Esophagus muscularis mucosa (tissue), 3 donors: ENCODE data around the gene SPDL1.

Source experiments
- POLR2A ChIP-seq: fragments of 450-650 bp; IDR thresholded peaks from one replicate; pipeline ENCODE4 v1.6.1; 2017; ENCODE audit warnings: antibody characterized with exemption, moderate library complexity, mild to moderate bottlenecking, low read depth
- TF ChIP-seq, protein P1 (sequence below), 3 experiments: fragments of 200-600 bp in 2 of 3; fragments of 450-650 bp in 1 of 3; sonication (generic) in 2 of 3; IDR thresholded peaks; one replicate each; pipeline ENCODE4 v1.5.1; 2017 to 2019; ENCODE audit warnings: antibody characterized with exemption in 3 of 3, mild to moderate bottlenecking in 2 of 3, moderate library complexity in 1 of 3

DNA sequence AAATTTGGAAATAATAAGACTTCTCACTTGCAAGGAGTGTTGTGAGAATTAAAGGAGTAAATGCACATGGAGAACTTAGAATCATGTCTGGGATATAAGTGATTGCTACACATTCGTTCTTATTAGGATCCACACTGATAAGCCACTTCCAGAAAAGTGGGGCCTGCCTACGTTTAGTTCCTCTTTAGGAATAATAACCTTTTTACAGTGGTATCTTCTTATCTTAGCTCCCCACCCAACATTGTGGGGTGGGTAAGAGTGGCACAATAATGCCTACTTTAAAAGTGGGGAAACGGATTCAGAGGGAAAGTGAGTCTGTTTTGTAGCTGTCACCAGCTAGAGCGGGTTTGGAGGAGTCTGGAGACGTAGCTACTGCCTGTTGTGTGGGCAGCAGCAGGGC lies 69.5 kb downstream of the SPDL1 start:
- TF ChIP-seq, protein P1, sequence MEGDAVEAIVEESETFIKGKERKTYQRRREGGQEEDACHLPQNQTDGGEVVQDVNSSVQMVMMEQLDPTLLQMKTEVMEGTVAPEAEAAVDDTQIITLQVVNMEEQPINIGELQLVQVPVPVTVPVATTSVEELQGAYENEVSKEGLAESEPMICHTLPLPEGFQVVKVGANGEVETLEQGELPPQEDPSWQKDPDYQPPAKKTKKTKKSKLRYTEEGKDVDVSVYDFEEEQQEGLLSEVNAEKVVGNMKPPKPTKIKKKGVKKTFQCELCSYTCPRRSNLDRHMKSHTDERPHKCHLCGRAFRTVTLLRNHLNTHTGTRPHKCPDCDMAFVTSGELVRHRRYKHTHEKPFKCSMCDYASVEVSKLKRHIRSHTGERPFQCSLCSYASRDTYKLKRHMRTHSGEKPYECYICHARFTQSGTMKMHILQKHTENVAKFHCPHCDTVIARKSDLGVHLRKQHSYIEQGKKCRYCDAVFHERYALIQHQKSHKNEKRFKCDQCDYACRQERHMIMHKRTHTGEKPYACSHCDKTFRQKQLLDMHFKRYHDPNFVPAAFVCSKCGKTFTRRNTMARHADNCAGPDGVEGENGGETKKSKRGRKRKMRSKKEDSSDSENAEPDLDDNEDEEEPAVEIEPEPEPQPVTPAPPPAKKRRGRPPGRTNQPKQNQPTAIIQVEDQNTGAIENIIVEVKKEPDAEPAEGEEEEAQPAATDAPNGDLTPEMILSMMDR (IDR thresholded peaks at IDR 0.05) = no peak
- TF ChIP-seq POLR2A = no peak
